ENCODE measurements around the gene DDX41. TPM values are rescaled to one million over a fixed set of nuclear protein-coding genes. Genes with fewer than 3 reads are reported as not detected.
"Not testable (repeated sequence)": the region's sequence is repeated elsewhere in the genome, so short reads cannot be mapped to it uniquely, and the experiment has no call there.

DDX41 gene
- total RNA-seq (2013): 142 TPM
- 100 to 1,000 TPM in 1 of 3 donors, 10 to 100 TPM in 2; 44.9 to 178 (median 70.3) TPM for polyA plus RNA-seq
- polyA minus RNA-seq: 136 and 197 TPM in 2 replicates
- total RNA-seq: 13.0 to 62.1 (median 51.7) reads per million in 11 experiments

GRCh38 chr5:177516601-177517568, at the start of gene DDX41:
TSS of gene DDX41 (minus strand) at chr5:177516961. CDS start at chr5:177516945, 16 bp downstream.
- peaks cover 19 to 34% of the 10 kb centered on the region in 2 donors for H3K4me1 ChIP-seq (ENCODE audit: control insufficient read depth in 1 of 2, insufficient read depth in 2 of 2, low read length in 2 of 2)
- H3K27me3 ChIP-seq (ENCODE audit: control insufficient read depth in 2 of 2, insufficient read depth in 2 of 2, low read length in 2 of 2): no peaks in the 10 kb centered on the region
- Mint-ChIP-seq H3K36me3 (peaks cover 68 to 70% of the 10 kb centered on the region in 2 donors), H3K4me1 (peaks cover 24% of the 10 kb centered on the region), H3K9me3 (no peaks in the 10 kb centered on the region), H3K27me3 (ENCODE audit: low read depth in 3 of 3) (peaks cover 0 to 3% (median 0%) of the 10 kb centered on the region in 3 donors), H3K4me3 (peak within 1 kb of the TSS; percentile 94 to 98), H3K27ac (peak within 1 kb of the TSS; percentile 91 to 96 (median 94))
- H3K9me3 ChIP-seq (replicated peaks in 1 of 2; ENCODE audit: control insufficient read depth in 1 of 2, insufficient read depth in 1 of 2, low read length in 2 of 2): no peaks in the 10 kb centered on the region
- H3K79me2 ChIP-seq (ENCODE audit: insufficient read depth, low read length): peaks cover 40% of the 10 kb centered on the region
- WGBS (ENCODE audit: insufficient coverage): under 1% methylated on average over 95 of the region's 96 CpGs
- DNase-seq: peak; percentile 95 to 97 (median 97)
- H3K27ac ChIP-seq (ENCODE audit: low read depth in 1 of 2, low read length in 2 of 2): peak within 1 kb of the TSS; percentile 74 to 92
- intact Hi-C loops (cut with micrococcal nuclease): loop anchor here in 1 of 2 donors (5.0 kb wide), 1 partner anchor 35 kb away; the partner anchor contains the start of gene FAM193B
- peak within 1 kb of the TSS; percentile 91 for H3K9ac ChIP-seq (ENCODE audit: insufficient read depth, low read length, poor library complexity, severe bottlenecking)
- peak within 1 kb of the TSS; percentile 99 for H3K4me2 ChIP-seq (replicated peaks; ENCODE audit: extremely low read depth, low read length, poor library complexity, severe bottlenecking)
- H2AFZ ChIP-seq (ENCODE audit: insufficient read depth, low read depth, low read length, poor library complexity, severe bottlenecking): peak within 1 kb of the TSS; percentile 90
- H4K20me1 ChIP-seq (ENCODE audit: insufficient read depth, low read length): peaks cover 17% of the 10 kb centered on the region
- no peak for TF ChIP-seq CTCF (IDR thresholded peaks at IDR 0.05)
- peak within 1 kb of the TSS; percentile 78 to 98 (median 88) for H3K4me3 ChIP-seq (replicated peaks in 1 of 3; ENCODE audit: low read depth in 2 of 3, low read length in 3 of 3)
- H3K36me3 ChIP-seq (replicated peaks in 1 of 2; ENCODE audit: control insufficient read depth in 1 of 2, insufficient read depth in 2 of 2, low read length in 2 of 2): peaks cover 62 to 70% of the 10 kb centered on the region in 2 donors

GRCh38 chr5:177565046-177565445, 48.3 kb upstream of the DDX41 start:
- no peaks in the 10 kb centered on the region for H3K27me3 ChIP-seq (ENCODE audit: control insufficient read depth in 2 of 2, insufficient read depth in 2 of 2, low read length in 2 of 2)
- DNase-seq: no peak
- Mint-ChIP-seq H3K4me3 (no peak overlapping the region), H3K27ac (no peak overlapping the region), H3K9me3 (peaks cover 1 to 8% (median 5%) of the 10 kb centered on the region in 7 donors), H3K27me3 (ENCODE audit: low read depth in 3 of 3) (peaks cover 6 to 24% (median 13%) of the 10 kb centered on the region in 3 donors), H3K4me1 (no peaks in the 10 kb centered on the region), H3K36me3 (no peaks in the 10 kb centered on the region)
- H4K20me1 ChIP-seq (ENCODE audit: insufficient read depth, low read length): no peaks in the 10 kb centered on the region
- no peaks in the 10 kb centered on the region for H3K9me3 ChIP-seq (replicated peaks in 1 of 2; ENCODE audit: control insufficient read depth in 1 of 2, insufficient read depth in 1 of 2, low read length in 2 of 2)
- no peak overlapping the region for H2AFZ ChIP-seq (ENCODE audit: insufficient read depth, low read depth, low read length, poor library complexity, severe bottlenecking)
- H3K27ac ChIP-seq (ENCODE audit: low read depth in 1 of 2, low read length in 2 of 2): no peak overlapping the region
- no peaks in the 10 kb centered on the region for H3K79me2 ChIP-seq (ENCODE audit: insufficient read depth, low read length)
- intact Hi-C loops (cut with micrococcal nuclease): no loop called here
- H3K4me1 ChIP-seq (ENCODE audit: control insufficient read depth in 1 of 2, insufficient read depth in 2 of 2, low read length in 2 of 2): no peaks in the 10 kb centered on the region
- TF ChIP-seq CTCF (IDR thresholded peaks at IDR 0.05): no peak
- H3K4me2 ChIP-seq (replicated peaks; ENCODE audit: extremely low read depth, low read length, poor library complexity, severe bottlenecking): no peak overlapping the region
- 67% methylated on average over 1 of the region's 8 CpGs for WGBS (ENCODE audit: insufficient coverage)
- no peak overlapping the region for H3K9ac ChIP-seq (ENCODE audit: insufficient read depth, low read length, poor library complexity, severe bottlenecking)
- H3K36me3 ChIP-seq (replicated peaks in 1 of 2; ENCODE audit: control insufficient read depth in 1 of 2, insufficient read depth in 2 of 2, low read length in 2 of 2): no peaks in the 10 kb centered on the region
- H3K4me3 ChIP-seq (replicated peaks in 1 of 3; ENCODE audit: low read depth in 2 of 3, low read length in 3 of 3): no peak overlapping the region

GRCh38 chr5:177559446-177559941, 42.7 kb upstream of the DDX41 start:
- not testable (repeated sequence) for H3K27ac ChIP-seq (ENCODE audit: low read depth in 1 of 2, low read length in 2 of 2); H3K36me3 ChIP-seq (replicated peaks in 1 of 2; ENCODE audit: control insufficient read depth in 1 of 2, insufficient read depth in 2 of 2, low read length in 2 of 2); H2AFZ ChIP-seq (ENCODE audit: insufficient read depth, low read depth, low read length, poor library complexity, severe bottlenecking); H3K4me2 ChIP-seq (replicated peaks; ENCODE audit: extremely low read depth, low read length, poor library complexity, severe bottlenecking); H3K4me3 Mint-ChIP-seq; H3K36me3 Mint-ChIP-seq; H3K4me1 ChIP-seq (ENCODE audit: control insufficient read depth in 1 of 2, insufficient read depth in 2 of 2, low read length in 2 of 2); H3K9me3 ChIP-seq (replicated peaks in 1 of 2; ENCODE audit: control insufficient read depth in 1 of 2, insufficient read depth in 1 of 2, low read length in 2 of 2); H3K79me2 ChIP-seq (ENCODE audit: insufficient read depth, low read length); H3K9me3 Mint-ChIP-seq; H3K4me3 ChIP-seq (replicated peaks in 1 of 3; ENCODE audit: low read depth in 2 of 3, low read length in 3 of 3); H3K9ac ChIP-seq (ENCODE audit: insufficient read depth, low read length, poor library complexity, severe bottlenecking); H3K4me1 Mint-ChIP-seq; H3K27me3 ChIP-seq (ENCODE audit: control insufficient read depth in 2 of 2, insufficient read depth in 2 of 2, low read length in 2 of 2); DNase-seq; H4K20me1 ChIP-seq (ENCODE audit: insufficient read depth, low read length); H3K27ac Mint-ChIP-seq
- intact Hi-C loops (cut with micrococcal nuclease): loop anchor here in 1 of 2 donors (5.0 kb wide), 1 partner anchor 38 kb away; no protein-coding TSS in a partner anchor
- H3K27me3 Mint-ChIP-seq (ENCODE audit: low read depth in 3 of 3): peaks cover 5 to 13% (median 8%) of the 10 kb centered on the region in 3 donors
- 92% methylated on average over 5 of the region's 8 CpGs for WGBS (ENCODE audit: insufficient coverage)

Data from CD14-positive monocyte (primary cell).